GDM1 (cell line): Measurements from ENCODE around the gene CEP104.
A peak's percentile ranks its signal among the peaks of the same experiment; 100 is the strongest.

ENCODE experiments used
- DNase-seq: peaks from one replicate; lab custom pipeline; 2025; lab: John Stamatoyannopoulos, UW

CEP104 gene

GRCh38 chr1:3894626-3895278, 37.7 kb upstream of the CEP104 start:
- no peak for DNase-seq

GRCh38 chr1:3893190-3893589, 36.2 kb upstream of the CEP104 start:
- no peak for DNase-seq

GRCh38 chr1:3892748-3893147, 35.7 kb upstream of the CEP104 start:
- no peak for DNase-seq

- no peak for DNase-seq
These were observed 34.4 kb upstream of the CEP104 start for GRCh38 chr1:3891329-3891865.

- DNase-seq, result peak; percentile 59
These were observed 33.6 kb upstream of the CEP104 start for GRCh38 chr1:3890389-3891328.

GRCh38 chr1:3889936-3890335, 32.9 kb upstream of the CEP104 start:
- DNase-seq, result no peak

- DNase-seq, result no peak
These were observed 31.3 kb upstream of the CEP104 start for GRCh38 chr1:3888301-3888700.

- DNase-seq, result no peak
These were observed 29.7 kb upstream of the CEP104 start for GRCh38 chr1:3886691-3887090.

GRCh38 chr1:3886106-3886670, 29.2 kb upstream of the CEP104 start:
- DNase-seq, result no peak

GRCh38 chr1:3885611-3886010, 28.6 kb upstream of the CEP104 start:
- no peak for DNase-seq

GRCh38 chr1:3884966-3885365, 28.0 kb upstream of the CEP104 start:
- no peak for DNase-seq

- DNase-seq, result no peak
These were observed 26.3 kb upstream of the CEP104 start for GRCh38 chr1:3883194-3883925.

- no peak for DNase-seq
These were observed 24.1 kb upstream of the CEP104 start for GRCh38 chr1:3881193-3881480.

GRCh38 chr1:3880429-3881192, 23.6 kb upstream of the CEP104 start:
- no peak for DNase-seq

GRCh38 chr1:3879787-3880428, 22.9 kb upstream of the CEP104 start:
- DNase-seq, result no peak

GRCh38 chr1:3879099-3879498, 22.1 kb upstream of the CEP104 start:
- no peak for DNase-seq

- DNase-seq, result no peak
These were observed 19.7 kb upstream of the CEP104 start for GRCh38 chr1:3876716-3877115.

- DNase-seq, result no peak
These were observed 17.7 kb upstream of the CEP104 start for GRCh38 chr1:3874736-3875135.

- no peak for DNase-seq
These were observed 15.5 kb upstream of the CEP104 start for GRCh38 chr1:3872546-3872945.

GRCh38 chr1:3871451-3871805, 14.4 kb upstream of the CEP104 start:
- no peak for DNase-seq

GRCh38 chr1:3869751-3870301, 12.8 kb upstream of the CEP104 start:
- no peak for DNase-seq
